NT2/D1 (cell line): Measurements from ENCODE around the gene MTFR1L.

ENCODE experiments used
- YY1 ChIP-seq: IDR thresholded peaks from 2 replicates; pipeline ENCODE4 v1.6.1; 2011; ENCODE audit not compliant: insufficient read length, insufficient read depth
- ZNF274 ChIP-seq: IDR thresholded peaks from 2 replicates; pipeline ENCODE4 v1.6.1; 2011; ENCODE audit warnings: mild to moderate bottlenecking, low read depth, low read length

DNA sequence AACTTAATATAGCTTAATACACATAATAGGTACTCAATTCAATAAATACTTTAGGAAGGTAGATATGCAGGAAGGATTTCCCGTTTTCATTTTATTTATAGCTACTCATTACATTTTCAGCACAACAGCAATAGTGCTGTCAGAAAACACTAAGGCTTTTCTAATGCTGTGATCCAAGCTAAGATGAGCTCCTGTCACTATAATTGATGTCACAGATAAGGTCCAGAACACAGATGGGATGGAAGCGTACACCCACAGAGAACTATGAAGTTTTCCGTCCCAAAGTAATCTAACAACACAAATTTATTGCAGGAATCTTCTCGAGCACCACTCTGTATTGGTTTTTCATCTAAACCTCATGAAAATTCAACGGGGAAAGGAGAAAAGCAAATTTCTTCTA lies 25.9 kb downstream of the MTFR1L start:
- TF ChIP-seq YY1 (no peak), ZNF274 (no peak)
